ENCODE results near the gene F8. TPM values are rescaled to one million over a fixed set of nuclear protein-coding genes. Genes with fewer than 3 reads are reported as not detected.

F8 gene
- total RNA-seq, 1 experiment from 2014 or later: 0.44 TPM

GRCh38 chrX:154804261-154804956 lies 218.1 kb downstream of the F8 start:
- peak; percentile 22 for DNase-seq (ENCODE audit: low spot score)

GRCh38 chrX:154802947-154803346 lies 219.6 kb downstream of the F8 start:
- in situ Hi-C loops (cut with HindIII; ENCODE audit: low sequenced_read_pairs): no loop called here
- DNase-seq (ENCODE audit: low spot score): no peak

More at GRCh38 chrX:154804261-154804956, 218.1 kb downstream of the F8 start:
- in situ Hi-C loops (cut with HindIII; ENCODE audit: low sequenced_read_pairs): no loop called here

- no peak for DNase-seq (ENCODE audit: low spot score)
- in situ Hi-C loops (cut with HindIII; ENCODE audit: low sequenced_read_pairs): no loop called here
These were observed 221.9 kb downstream of the F8 start for GRCh38 chrX:154800478-154801210.

- in situ Hi-C loops (cut with HindIII; ENCODE audit: low sequenced_read_pairs): no loop called here
- peak; percentile 4 for DNase-seq (ENCODE audit: low spot score)
These were observed 222.8 kb downstream of the F8 start for GRCh38 chrX:154799556-154800348.

- in situ Hi-C loops (cut with HindIII; ENCODE audit: low sequenced_read_pairs): no loop called here
- no peak for DNase-seq (ENCODE audit: low spot score)
These were observed 225.5 kb downstream of the F8 start for GRCh38 chrX:154797006-154797405.

GRCh38 chrX:154795016-154795415 lies 227.5 kb downstream of the F8 start:
- DNase-seq (ENCODE audit: low spot score): no peak
- in situ Hi-C loops (cut with HindIII; ENCODE audit: low sequenced_read_pairs): no loop called here

- no peak for DNase-seq (ENCODE audit: low spot score)
- in situ Hi-C loops (cut with HindIII; ENCODE audit: low sequenced_read_pairs): no loop called here
These were observed 229.3 kb downstream of the F8 start for GRCh38 chrX:154793084-154793795.

GRCh38 chrX:154791939-154792338 lies 230.6 kb downstream of the F8 start:
- DNase-seq (ENCODE audit: low spot score): no peak
- in situ Hi-C loops (cut with HindIII; ENCODE audit: low sequenced_read_pairs): no loop called here

GRCh38 chrX:154791467-154791866 lies 231.1 kb downstream of the F8 start:
- in situ Hi-C loops (cut with HindIII; ENCODE audit: low sequenced_read_pairs): no loop called here
- no peak for DNase-seq (ENCODE audit: low spot score)

Other genes with a start within 250 kb of the F8 start
- gene MPP1, start 217.2 kb downstream of the F8 start, total RNA-seq (2014; rRNA removed; shearing (Covaris generic)): 13.0 and 13.4 TPM in 2 replicates
- gene SMIM9, start 188.1 kb downstream of the F8 start, total RNA-seq (2014; rRNA removed; shearing (Covaris generic)): not detected in 2 replicates
- 3.7 TPM in 1 of 2 replicates, not detected in the other for gene F8A1, start 136.4 kb downstream of the F8 start, total RNA-seq (2014; rRNA removed; shearing (Covaris generic))
- gene FUNDC2, start 4.1 kb upstream of the F8 start, total RNA-seq (2014; rRNA removed; shearing (Covaris generic)): 44.2 and 69.2 TPM in 2 replicates
- gene CMC4, start 48.4 kb upstream of the F8 start, total RNA-seq (2014; rRNA removed; shearing (Covaris generic)): 5.0 and 25.7 TPM in 2 replicates
- 6.5 and 29.0 TPM in 2 replicates for gene MTCP1, start 48.4 kb upstream of the F8 start, total RNA-seq (2014; rRNA removed; shearing (Covaris generic))
- 6.0 and 8.9 TPM in 2 replicates for gene BRCC3, start 48.8 kb upstream of the F8 start, total RNA-seq (2014; rRNA removed; shearing (Covaris generic))
- 103 and 137 TPM in 2 replicates for gene VBP1, start 193.7 kb upstream of the F8 start, total RNA-seq (2014; rRNA removed; shearing (Covaris generic))
- 0.68 and 1.6 TPM in 2 replicates for gene RAB39B, start 241.8 kb upstream of the F8 start, total RNA-seq (2014; rRNA removed; shearing (Covaris generic))

All from G401 (cell line).